ENCODE data around the gene ATAD3C.
"Not testable (repeated sequence)": the region's sequence is repeated elsewhere in the genome, so short reads cannot be mapped to it uniquely, and the experiment has no call there.

ATAD3C gene

DNA sequence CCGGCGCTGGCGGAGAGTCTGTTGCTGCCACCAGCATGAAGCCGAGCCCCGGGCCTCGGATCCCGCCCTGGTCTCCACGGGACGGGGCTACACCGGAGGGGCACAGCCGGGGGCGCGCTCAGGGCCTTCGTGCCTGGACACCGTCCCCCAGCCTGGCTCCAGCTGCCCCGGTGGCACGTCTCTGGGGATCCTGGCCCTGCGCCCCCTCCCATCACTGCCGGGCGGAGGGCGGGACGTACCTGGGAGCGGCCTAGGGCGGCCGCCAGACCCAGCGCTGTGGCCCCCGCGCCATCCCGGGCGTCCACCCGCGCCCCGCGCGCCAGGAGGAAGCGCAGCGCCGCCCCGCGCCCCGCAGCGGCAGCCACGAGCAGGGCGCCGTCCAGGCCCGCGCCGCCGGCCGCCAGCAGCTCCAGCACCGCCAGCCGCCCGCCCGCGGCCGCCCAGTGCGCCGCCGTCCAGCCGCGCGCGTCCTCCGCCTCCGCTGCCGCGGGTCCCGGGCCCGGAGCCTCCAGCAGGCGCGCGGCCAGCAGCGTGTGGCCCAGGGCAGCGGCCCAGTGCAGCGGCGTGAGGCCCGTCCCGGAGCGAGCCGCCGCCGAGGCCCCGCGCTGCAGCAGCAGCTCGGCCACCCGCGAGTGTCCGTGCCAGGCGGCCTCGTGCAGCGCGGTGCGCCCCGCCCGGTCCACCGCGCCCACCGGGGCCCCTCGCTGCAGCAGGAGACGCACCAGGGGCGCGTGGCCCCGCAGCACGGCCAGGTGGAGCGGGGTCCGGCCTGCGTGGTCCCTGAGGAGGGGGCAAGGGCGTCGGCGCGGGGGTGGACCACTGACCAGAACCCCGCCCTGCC is 29.5 kb upstream of the ATAD3C start:
- no peak for DNase-seq

DNA sequence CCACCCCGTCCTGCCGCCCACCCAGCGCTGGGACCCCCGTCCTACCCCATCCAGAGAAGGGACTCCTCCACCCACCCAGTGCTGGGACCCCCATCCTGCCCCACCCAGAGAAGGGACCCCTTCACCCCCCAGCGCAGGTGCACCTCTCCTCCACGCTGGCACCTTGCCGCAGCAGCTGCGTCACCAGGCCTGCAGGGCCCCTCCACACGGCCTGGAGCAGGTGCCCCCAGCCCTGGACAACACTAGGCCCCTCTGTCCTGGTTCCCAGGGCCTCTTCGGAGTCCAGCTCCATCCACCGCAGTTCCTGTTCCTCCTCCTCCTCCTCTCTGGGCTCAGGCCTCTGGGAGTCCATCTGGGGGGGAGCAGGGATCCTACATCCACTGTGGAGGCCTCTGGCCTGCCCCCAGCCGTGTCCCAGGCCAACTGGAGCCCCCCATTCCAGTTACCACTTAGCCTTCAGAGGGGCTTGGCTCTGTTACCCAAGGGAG is 28.8 kb upstream of the ATAD3C start:
- no peak for DNase-seq

DNA sequence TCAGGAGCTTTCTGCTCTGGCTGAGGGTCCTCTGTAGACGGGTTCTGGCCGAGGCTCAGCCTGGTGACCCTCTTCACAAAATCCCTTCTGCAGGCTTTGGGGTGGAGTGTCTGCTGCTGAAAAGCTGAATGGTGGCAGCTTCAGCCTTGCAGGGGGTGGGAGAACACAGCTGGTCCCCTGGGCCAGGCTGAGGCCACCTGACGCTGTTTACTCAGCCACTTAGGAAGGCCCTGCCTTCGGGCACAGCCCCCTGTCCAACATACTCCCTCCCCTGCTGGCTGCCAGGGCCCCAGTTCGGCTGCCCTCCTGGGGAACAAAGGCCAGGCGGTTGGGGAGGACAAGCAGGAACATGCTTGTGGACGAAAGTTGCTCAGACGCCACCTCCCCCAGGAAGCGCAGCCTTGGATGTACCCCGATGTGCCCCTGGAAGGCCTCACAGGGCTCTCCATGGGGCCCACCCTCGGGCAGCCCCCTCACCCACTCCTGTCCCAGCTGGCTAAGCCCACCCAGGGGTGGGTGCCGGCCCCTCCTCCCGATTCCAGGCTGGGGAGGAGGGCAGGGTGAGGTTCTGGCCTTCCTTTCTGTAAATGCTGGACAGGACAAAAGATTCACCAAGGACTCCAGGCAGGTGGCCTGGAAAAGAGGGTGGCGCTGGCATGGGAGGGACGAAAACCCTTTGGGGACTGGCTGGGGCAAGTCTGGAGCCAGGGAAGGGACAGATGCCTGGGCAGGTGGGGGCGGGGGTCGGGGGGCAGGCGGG is 28.2 kb upstream of the ATAD3C start, which contains the start of gene ANKRD65:
Gene ANKRD65 (minus strand): TSS at position 130 of the 760 bp plus-strand sequence. CDS start 271 bp downstream, outside the sequence.
- DNase-seq = no peak

DNA sequence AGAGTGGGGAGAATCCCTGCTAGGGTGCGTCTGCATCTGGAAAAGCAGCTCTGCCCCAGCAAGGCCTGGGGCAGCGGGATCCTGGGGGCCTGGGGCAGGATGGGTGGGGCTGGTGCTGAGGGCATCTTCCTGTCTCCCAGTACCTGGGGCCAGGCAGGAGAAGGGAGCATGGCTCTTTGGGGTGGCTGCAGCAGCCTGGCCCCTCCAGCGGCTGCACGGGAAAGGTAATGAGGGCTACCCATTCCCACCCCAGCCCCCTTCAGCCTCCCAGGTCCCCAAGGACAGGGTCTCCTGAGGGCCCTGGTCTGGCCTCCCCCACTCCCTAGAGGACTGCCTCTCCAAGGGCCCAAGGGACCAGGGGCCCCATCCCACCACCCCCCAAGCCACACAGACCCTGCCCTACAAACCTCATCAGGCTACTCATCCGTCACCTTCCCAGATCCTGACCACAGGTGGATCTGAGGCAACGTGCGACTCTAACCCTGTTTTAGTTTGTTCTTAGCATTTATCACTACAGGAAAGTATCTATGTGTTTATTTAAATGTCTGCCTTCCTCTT is 27.5 kb upstream of the ATAD3C start:
- DNase-seq = no peak

DNA sequence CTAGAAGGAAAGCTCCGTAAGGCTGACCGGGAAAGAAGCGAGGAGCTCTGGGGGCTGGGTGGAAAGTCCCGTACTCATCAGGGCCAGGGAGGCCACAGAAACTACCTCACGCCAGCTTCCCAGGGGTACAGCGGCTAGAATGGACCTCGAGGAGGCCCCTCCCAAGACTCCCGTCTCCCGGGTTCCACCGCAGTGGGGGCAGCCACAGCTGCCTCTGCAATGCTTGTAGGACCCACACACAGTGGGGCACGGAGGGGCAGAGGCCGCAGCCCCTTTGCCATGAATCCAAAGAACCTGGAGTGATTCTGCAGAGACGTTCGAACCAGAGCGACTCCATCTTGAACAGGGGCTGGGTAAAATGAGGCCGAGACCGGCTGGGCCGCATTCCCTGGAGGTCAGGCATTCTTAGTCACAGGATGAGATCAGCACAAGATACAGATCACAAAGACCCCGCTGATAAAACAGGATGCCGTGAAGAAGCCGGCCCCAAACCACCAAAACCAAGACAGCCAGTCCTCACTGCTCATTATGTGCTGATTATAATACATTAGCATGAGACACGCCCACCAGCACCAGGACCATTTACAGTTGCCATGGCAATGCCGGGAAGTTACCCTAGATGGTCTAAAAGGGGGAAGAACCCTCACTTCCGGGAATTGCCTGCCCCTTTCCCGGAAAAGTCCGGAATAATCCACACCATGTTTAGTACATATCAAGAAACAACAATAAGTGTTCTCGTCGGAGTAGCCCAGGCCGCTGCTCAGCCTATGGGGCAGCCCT is 26.8 kb upstream of the ATAD3C start:
- DNase-seq = no peak

DNA sequence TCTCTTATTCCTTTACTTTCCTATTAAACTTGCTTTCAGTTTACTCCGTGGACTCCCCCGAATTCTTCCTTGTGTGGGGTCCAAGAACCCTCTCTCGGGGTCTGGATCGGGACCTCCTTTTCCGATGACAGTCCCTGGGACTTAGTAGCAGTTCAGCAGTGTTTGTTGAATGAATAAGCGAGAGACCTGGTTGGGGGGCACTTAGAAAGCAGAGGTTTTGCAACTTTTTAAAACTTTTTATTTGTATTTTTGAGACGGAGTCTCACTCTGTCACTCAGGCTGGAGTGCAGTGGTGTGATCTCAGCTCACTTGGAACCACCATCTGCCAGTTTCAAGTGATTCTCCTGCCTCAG is 26.3 kb upstream of the ATAD3C start:
- DNase-seq = no peak

DNA sequence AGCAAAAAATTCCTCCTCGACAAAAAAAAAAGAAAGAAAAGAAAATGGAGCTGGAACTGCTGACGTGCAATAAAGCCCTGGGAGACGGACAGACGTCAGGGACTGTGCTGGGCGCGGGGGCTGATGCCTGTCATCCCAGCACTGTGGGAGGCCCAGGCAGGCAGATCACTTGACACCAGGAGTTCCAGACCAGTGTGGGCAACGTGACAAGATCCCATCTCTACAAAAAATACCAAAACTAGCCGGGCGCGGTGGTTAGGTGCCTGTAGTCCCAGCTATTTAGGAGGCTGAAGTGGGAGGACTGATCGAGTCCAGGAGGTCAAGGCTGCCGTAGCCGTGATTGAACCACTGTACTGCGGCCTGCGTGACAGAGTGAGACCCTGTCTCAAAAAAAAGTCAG is 24.8 kb upstream of the ATAD3C start:
- no peak for DNase-seq

DNA sequence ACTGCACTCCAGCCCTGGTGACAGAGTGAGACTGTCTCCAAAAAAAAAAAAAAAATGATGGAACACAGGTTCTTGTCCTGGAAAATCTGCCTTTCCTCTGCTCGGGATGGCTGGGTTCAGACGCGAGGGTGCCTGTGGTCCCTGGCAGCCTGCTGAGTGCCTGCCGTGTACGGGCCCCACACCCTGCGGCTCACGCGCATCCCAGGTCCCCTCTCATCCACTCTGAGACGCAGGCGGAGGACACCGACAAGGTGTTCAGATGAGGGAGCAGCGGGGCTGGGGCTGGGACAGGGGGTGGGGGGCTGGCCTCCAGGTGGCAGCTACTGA is 24.1 kb upstream of the ATAD3C start:
- DNase-seq = no peak

DNA sequence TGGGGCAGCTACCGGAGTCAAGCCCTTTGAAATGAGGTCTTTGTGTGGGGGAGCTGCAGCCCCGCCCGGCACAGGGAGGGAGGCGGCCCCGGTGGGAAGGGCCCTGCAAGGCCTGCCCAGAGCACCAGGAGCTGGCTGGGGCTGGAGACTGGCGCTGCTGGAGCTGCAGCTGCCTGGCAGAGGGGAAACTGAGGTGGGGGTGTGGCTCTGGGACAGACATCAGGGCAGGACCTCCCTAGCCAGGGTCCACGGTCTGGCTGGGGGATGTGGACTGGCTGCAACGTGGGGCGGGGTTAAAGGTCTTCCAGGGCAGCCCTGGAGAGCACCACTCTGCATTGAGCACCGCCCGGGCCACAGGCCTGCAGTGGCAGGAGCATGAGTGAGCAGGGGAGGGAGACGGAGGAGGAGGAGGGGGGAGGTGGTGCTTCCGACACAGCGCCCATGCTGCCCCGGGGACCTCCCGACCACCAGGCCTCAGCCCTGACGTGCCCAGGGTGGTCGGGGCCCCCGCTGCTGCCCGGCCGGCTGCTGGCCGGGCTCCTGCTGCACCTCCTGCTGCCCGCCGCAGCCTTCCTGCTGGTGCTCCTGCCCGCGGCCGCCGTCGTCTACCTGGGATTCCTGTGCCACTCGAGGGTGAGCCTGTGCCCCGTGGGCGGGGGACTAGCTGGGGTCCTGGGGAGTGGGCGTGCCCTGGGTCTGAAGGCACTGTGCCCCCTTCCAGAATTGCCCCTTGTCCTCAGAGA is 23.6 kb upstream of the ATAD3C start:
- no peak for DNase-seq

DNA sequence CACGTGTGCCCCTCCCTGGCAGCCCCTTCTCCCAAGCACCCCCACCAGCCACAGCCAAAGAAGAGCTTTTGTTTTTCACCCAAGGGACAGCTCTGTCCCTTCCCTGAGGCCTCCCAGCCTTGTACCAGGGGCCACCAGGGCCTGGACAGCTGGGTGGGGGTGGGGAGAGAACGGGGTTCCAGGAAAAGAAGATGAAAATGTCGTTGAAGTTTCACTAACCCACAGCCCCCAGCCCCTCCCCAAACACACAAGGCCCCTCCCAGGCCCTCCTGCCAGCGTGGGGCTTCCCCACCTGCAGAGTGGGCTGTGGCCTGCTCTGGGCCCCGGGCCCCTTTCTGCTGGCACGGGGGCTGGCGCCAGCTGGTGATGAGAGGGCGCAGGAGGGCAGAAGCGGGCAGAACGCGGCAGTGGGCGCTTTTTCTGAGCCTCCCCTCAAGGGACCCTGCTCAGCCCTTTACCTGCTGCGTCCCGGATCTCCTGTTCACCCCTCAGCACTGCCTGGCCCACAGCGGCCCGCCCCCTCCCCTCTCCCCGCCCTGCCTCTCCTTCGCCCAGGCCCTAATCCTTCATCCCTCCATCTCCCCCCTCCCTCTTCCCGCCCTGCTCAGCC is 22.9 kb upstream of the ATAD3C start:
- no peak for DNase-seq

DNA sequence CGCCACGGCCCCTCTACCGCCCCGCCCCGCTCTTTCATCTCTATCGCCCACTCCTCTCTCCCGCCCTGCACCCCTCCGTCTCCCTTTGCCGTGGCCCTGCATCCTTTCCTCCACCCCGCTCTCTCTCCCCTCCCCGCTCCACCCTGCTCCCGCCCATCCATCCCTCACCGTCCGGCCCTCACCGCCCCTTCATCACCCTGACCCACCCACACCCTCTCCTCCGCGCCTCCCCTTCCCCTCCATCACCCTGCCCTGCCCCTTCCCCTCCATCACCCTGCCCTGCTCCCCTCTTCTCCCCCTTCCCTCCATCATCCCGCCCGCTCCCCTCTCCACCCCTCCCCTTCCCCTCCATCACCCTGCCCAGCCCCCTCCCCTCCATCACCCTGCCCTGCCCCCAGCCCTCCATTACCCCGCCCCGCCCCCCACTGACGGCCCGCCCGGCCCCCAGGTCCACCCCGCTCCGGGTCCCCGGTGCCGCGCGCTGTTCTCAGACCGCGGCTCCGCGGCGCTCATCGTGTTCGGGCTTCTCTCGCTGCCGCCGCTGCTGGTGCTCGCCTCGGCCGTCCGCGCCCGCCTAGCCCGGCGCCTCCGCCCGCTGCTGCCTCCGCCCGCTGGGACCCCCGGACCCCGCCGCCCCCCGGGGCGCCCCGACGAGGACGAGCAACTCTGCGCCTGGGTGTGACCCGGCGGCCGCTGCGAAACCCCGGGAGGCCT is 22.2 kb upstream of the ATAD3C start:
- DNase-seq = no peak

DNA sequence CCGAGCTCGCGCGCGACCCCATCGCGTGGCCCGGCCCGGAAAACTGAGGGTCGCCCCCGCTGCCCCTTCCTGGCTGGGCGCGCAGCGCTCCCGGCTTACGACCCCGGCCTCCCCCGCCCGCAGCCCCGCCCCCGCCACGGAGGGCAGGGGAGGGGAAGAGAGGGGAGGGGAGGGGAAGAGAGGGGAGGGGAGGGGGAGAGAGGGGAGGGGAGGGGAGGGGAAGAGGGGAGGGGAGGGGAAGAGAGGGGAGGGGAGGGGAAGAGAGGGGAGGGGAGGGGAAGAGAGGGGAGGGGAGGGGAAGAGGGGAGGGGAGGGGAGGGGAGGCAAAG is 21.7 kb upstream of the ATAD3C start:
- no peak for DNase-seq

DNA sequence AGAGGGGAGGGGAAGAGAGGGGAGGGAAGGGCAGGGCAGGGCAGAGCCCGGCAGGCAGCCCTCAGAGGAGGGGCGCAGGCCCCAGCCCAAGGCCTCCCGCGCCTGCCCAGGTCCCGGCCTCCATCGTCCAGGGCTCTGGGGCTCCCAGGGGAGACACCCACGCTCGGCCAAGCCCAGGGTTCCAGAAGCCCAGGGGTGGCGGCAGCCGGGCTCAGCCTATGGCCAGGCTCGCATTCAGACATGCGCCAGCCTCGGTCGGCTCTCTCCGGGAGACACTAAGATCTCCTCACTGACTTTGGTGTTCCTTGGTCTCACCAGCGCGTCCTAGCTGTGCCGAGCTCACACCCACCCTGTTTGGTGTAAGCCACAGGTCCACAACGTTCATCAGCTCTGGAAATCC is 21.3 kb upstream of the ATAD3C start:
- no peak for DNase-seq

DNA sequence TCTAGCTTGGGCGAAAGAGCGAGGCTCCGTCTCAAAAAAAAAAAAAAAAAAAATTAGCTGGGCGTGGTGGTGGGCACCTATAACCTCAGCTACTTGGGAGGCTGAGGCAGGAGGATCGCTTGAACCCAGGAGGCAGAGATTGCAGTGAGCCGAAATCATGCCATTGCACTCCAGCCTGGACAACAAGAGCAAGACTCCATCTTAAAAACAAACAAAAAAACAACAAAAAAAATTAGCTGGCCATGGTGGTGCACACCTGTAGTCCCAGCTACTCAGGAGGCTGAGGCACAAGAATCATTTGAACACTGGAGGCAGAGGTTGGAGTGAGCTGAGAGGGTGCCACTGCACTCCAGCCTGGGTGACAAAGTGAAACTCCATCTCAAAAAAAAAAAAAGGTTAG is 20.5 kb upstream of the ATAD3C start:
- DNase-seq = not testable (repeated sequence)

DNA sequence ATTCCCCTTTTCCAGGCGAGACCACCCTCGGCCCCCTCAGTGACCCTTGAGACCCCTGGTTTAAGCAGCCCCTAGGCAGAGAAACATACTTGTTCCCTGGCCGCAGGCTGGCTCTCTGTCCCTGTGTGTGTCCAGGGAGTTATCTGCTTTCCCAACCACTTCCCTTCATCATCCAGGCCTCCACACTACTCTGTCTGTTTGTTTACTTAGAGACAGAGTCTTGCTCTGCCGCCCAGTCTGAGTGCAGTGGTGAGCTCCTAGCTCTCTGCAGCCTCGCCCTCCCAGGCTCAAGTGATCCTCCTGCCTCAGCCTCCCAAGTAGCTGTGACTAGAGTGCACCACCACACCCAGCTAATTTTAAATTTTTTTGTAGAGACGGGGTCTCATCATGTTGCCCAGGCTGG is 19.8 kb upstream of the ATAD3C start:
- DNase-seq = no peak

DNA sequence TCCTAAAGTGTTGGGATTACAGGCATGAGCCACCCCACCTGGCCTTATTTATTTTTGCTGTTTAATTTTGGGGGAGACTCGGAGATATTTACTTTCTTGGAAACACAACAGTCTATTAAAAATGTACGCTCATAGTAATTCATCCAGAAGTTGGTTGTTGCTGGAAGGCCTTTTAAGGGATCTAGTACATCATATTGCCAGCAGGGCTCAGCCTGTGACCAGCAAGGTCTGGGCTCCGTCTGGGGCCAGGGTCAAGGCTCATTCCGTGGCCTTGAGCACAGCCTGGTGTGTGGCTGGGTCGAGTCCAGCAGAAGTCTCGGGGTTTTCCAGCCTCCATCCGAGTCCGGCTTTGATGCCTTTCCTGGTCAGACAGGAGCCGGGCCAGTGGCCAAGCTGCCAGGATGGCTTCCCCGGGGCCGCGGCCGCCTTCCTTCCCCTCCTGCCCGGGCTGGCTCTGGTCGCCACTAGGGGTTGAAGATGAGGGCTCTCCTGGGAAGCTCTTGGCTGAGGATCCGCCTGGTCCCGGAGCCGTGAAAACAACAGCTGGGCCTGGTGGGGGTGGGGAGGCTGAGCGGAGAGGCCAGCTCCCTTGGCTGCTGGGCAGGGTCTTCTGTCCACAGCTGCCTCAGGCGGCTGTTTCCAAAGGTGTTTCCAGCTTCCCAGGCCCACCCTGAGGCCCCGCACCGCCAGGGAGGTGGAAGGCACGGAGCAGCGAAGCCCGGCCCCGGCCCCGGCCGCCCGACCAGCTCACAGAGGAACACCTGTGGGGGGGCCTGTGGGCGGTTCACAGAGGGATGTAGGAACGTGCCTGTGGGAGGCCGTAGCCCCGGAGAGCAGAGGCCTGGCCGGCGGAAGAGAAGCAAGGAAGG is 19.1 kb upstream of the ATAD3C start:
- no peak for DNase-seq

DNA sequence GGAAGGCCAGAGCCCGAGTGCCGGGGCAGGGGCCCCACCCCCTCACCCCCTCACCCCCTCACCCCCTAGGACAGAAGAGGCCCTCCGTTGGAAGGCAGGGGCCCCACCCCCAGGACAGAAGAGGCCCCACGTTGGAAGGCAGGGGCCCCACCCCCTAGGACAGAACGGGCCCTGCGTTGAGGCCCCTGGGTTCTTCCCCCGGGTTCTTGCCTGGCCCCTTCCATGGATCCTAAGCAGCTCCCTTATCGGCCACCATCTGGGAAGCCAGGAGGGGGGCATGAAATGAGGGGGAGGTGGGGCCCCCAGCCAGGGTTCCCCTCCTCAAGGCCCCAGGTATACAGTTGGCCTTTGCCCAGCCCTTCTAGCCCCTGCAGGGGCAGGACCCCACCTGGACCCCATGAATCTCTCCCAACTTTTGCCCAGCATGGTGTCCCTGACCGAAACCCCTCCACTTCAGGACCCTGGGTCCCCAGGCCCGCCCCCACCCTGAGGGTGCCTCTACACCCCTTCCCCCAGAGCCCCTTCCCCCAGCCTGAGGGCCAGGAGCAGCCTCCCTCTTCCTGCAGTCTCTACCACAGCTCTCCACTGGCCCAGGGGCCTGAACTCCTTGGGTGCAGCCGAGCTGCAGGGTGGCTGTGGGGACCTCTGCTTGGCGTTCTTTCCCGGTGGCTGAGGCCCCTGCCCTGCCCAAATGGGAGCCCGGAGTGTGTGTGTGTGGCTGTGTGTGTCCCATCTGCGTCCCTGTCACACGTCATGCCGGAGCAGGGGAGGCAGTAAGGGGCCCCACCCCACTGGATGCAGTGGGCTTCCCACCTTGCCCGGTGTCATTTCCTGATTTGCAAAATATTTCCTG is 18.3 kb upstream of the ATAD3C start:
- no peak for DNase-seq

DNA sequence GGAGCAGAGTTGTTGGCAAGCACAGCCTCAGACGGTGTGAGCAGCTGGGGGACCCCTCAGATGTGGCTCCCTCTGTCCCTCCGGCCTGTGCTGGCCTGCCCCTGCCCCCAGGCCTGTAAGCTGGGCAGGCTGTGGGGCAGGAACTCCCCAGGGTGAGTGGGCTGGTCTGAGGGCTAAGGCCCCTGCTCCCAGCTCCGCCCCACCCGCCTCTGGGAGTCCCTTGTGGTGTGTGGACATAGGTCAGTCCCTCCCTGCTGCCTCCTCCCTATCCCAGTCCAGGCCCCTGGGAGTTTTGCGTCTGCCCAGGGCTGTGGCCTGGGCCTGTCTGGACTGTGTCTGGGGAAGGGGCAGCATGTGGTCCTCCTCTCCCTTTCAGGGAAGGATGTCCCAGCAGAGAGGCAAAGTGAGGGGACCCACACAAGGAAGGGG is 17.6 kb upstream of the ATAD3C start:
- DNase-seq = no peak

DNA sequence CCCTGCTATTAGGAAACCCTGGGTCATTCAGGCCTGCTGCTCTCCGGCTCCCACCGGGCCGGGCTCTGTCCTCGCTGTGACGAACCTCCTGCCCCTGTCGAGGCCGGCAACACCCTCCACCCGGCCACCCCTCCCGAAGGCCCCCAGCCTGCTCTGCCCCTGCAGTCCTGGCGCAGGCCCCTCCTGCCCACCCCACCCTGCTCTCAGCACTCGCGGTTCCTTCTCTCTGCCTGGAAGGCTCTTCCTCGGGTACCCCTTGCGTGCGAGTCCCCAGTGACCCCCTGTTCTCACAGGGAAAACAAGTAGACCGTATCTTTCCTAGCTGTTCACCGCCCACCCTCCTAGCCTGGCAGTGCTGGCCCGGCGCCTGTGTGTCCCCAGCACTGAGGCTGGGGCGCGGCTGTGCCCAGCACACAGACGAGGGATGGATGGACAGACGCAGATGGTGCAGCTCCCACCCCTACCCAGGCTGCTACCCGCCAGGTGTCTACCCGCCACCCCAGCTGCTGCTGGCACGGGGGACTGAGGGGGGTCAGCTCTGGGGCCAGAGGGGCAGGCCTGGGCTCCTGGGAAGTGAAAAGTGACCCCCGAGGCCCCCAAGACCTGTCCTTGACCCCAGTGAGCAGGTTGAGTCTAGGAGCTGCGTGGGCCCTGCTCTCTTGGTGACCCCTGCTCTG is 17.1 kb upstream of the ATAD3C start:
- DNase-seq = no peak

Data from activated naive CD4-positive, alpha-beta T cell treated with anti-CD3 and anti-CD28 coated beads, Interleukin-2, amount 50 U/mL, for 16 hours (primary cell).